K562 (cell line): ENCODE results near the gene ABHD1. TPM values are rescaled to one million over a fixed set of nuclear protein-coding genes. Genes with fewer than 3 reads are reported as not detected.

ENCODE experiments used
- ATAC-seq: fragments of 200-7000 bp; cut with Tn5 transposase; 3 replicates; pipeline ENCODE4 v1.9.1; 2020; ENCODE audit warnings: moderate library complexity
- BruUV-seq: library from RNA; stranded (reverse); fragments of 400-500 nt; replicated peaks from 2 replicates; lab custom pipeline; 2021; lab: Mats Ljungman, UMichigan
- CTCF ChIA-PET: fragments of 300-600 bp; formaldehyde crosslinking; extraction: SDS; loops from one replicate; lab custom pipeline; 2021; ENCODE audit warnings: low intra/inter-chr PET ratio; lab: Yijun Ruan, JAX
- POLR2A ChIA-PET: fragments of 300-600, 350-650 bp; sonication (Branson Sonifier 250); formaldehyde crosslinking; extraction: SDS; loops from one replicate; lab custom pipeline; 2021; ENCODE audit warnings: antibody characterized with exemption, inconsistent platforms; lab: Yijun Ruan, JAX
- DNase-seq, 4 experiments: peaks; one replicate each; pipeline versions ENCODE4 v3.0.0 to v3.0.0-alpha.2; 2011 to 2018; ENCODE audit warnings: low spot score in 3 of 4, mixed read lengths in 3 of 4; ENCODE audit errors: extremely low read depth in 1 of 4
- FAIRE-seq: peaks from 2 replicates; lab custom pipeline; 2011; peaks lifted over from hg19 to GRCh38; lab: Jason Lieb, UNC
- H2AFZ ChIP-seq: 2 replicates; pipeline ENCODE4 v1.6.0; 2011; ENCODE audit warnings: low read depth, low read length, control low read depth, inconsistent platforms
- H3K27ac ChIP-seq: fragments of 200-600 bp; 3 replicates; pipeline ENCODE4 v1.8.0; 2011; ENCODE audit warnings: low read depth, mild to moderate bottlenecking, control low read depth, inconsistent platforms, low read length, moderate library complexity, mixed read lengths; ENCODE audit errors: extremely low read depth
- H3K27me3 ChIP-seq, 2 experiments: fragments of 300-600 bp in 1 of 2; 2 replicates in 1 of 2; 3 replicates in 1 of 2; pipeline versions ENCODE4 v1.6.0 to v1.8.0; 2011; ENCODE audit warnings: inconsistent platforms in 2 of 2, low read length in 2 of 2, mild to moderate bottlenecking in 1 of 2, mixed read lengths in 1 of 2, moderate library complexity in 1 of 2; ENCODE audit not compliant: control insufficient read depth in 2 of 2, insufficient read depth in 2 of 2
- H3K36me3 ChIP-seq: fragments of 300-600 bp; 3 replicates; pipeline ENCODE4 v1.8.0; 2011; ENCODE audit warnings: mild to moderate bottlenecking, low read length, inconsistent platforms; ENCODE audit not compliant: control insufficient read depth, insufficient read depth
- H3K4me1 ChIP-seq, 2 experiments: fragments of 200-600 bp in 1 of 2; replicated peaks in 1 of 2; 2 replicates in 1 of 2; 3 replicates in 1 of 2; pipeline versions ENCODE4 v1.5.1 to v1.8.0; 2011; ENCODE audit warnings: inconsistent platforms in 2 of 2, low read length in 2 of 2, mild to moderate bottlenecking in 1 of 2, mixed read lengths in 1 of 2, moderate library complexity in 1 of 2; ENCODE audit not compliant: control insufficient read depth in 2 of 2, insufficient read depth in 2 of 2
- H3K4me2 ChIP-seq: 2 replicates; pipeline ENCODE4 v1.6.1; 2011; ENCODE audit warnings: low read length, control low read depth, inconsistent platforms, mixed read lengths; ENCODE audit not compliant: insufficient read depth
- H3K4me3 ChIP-seq: fragments of 200-600 bp; sonication (generic), shearing (Covaris generic); 2 replicates; pipeline ENCODE4 v1.5.1; 2016; ENCODE audit warnings: control low read depth, inconsistent platforms
- H3K79me2 ChIP-seq: fragments of 200-600 bp; 3 replicates; pipeline ENCODE4 v1.8.0; 2011; ENCODE audit warnings: low read length, inconsistent platforms; ENCODE audit not compliant: control insufficient read depth, insufficient read depth
- H3K9ac ChIP-seq, 2 experiments: 2 replicates each; pipeline versions ENCODE4 v1.6.0 to v1.6.1; 2011; ENCODE audit warnings: low read depth in 2 of 2, low read length in 2 of 2, control low read depth in 1 of 2, inconsistent platforms in 1 of 2, mild to moderate bottlenecking in 1 of 2, mixed read lengths in 1 of 2; ENCODE audit not compliant: insufficient read depth in 1 of 2
- H3K9me1 ChIP-seq: one replicate; pipeline ENCODE4 v1.6.0; 2011; ENCODE audit warnings: inconsistent platforms, mild to moderate bottlenecking, low read length, moderate library complexity; ENCODE audit not compliant: control insufficient read depth, insufficient read depth
- H3K9me3 ChIP-seq: replicated peaks from 2 replicates; pipeline ENCODE4 v1.5.1; 2011; ENCODE audit warnings: low read depth, low read length, inconsistent platforms; ENCODE audit not compliant: control insufficient read depth, insufficient read depth
- H4K20me1 ChIP-seq: replicated peaks from 2 replicates; pipeline ENCODE4 v1.6.1; 2011; ENCODE audit warnings: low read length, inconsistent platforms, mixed read lengths; ENCODE audit not compliant: control insufficient read depth, insufficient read depth
- ARID3B ChIP-seq: fragments of 250-450 bp; sonication (Bioruptor Pico); IDR thresholded peaks from 2 replicates; pipeline ENCODE4 v1.4.0; 2020; ENCODE audit warnings: borderline replicate concordance
- CREB3L1 ChIP-seq: fragments of 450-650 bp; IDR thresholded peaks from 2 replicates; pipeline ENCODE4 v1.6.1; 2014; ENCODE audit warnings: low read depth, mild to moderate bottlenecking, moderate library complexity, borderline replicate concordance
- CXXC5 ChIP-seq: fragments of 250-450 bp; sonication (Bioruptor Pico); IDR thresholded peaks from 2 replicates; pipeline ENCODE4 v1.8.0; 2022; ENCODE audit warnings: inconsistent platforms, mild to moderate bottlenecking, moderate library complexity
- ETS1 ChIP-seq: conservative IDR thresholded peaks from 2 replicates; pipeline ENCODE4 v1.6.1; 2011; ENCODE audit warnings: low read depth, mild to moderate bottlenecking, low read length; ENCODE audit not compliant: control insufficient read depth
- EZH2 ChIP-seq: IDR thresholded peaks from 2 replicates; pipeline ENCODE4 v1.6.1; 2012; ENCODE audit warnings: low read depth, mild to moderate bottlenecking, inconsistent platforms, low read length, borderline replicate concordance
- FOXK1 ChIP-seq: sonication (generic); formaldehyde crosslinking; IDR thresholded peaks from 2 replicates; pipeline ENCODE4 v1.8.0; 2022; ENCODE audit warnings: missing genetic modification reagents, mild to moderate bottlenecking, borderline replicate concordance
- HDAC8 ChIP-seq: fragments of 450-650 bp; IDR thresholded peaks from 2 replicates; pipeline ENCODE4 v1.6.1; 2016; ENCODE audit warnings: mild to moderate bottlenecking, missing genetic modification characterization, moderate library complexity, missing compliant biosample characterization
- LCOR ChIP-seq: sonication (generic); formaldehyde crosslinking; IDR thresholded peaks from 2 replicates; pipeline ENCODE4 v1.8.0; 2022; ENCODE audit warnings: mild to moderate bottlenecking, missing genetic modification reagents
- MXI1 ChIP-seq: IDR thresholded peaks from 2 replicates; pipeline ENCODE4 v1.6.1; 2011; ENCODE audit warnings: low read depth, mild to moderate bottlenecking, improper control_type of control experiment, low read length
- MYC ChIP-seq, 2 experiments: fragments of 250-450 bp in 1 of 2; sonication (Bioruptor Pico) in 1 of 2; IDR thresholded peaks; 2 replicates each; pipeline versions ENCODE4 v1.5.1 to v1.6.1; 2012 to 2021; ENCODE audit warnings: low read depth in 2 of 2, borderline replicate concordance in 1 of 2, improper control_type of control experiment in 1 of 2, low read length in 1 of 2, mild to moderate bottlenecking in 1 of 2, moderate library complexity in 1 of 2
- SOX6 ChIP-seq: fragments of 450-650 bp; IDR thresholded peaks from 2 replicates; pipeline ENCODE4 v1.6.1; 2014; ENCODE audit warnings: mild to moderate bottlenecking
- SRSF1 ChIP-seq: fragments of 200-400 bp; formaldehyde crosslinking; IDR thresholded peaks from 2 replicates; pipeline ENCODE4 v1.6.1; 2017; ENCODE audit warnings: mild to moderate bottlenecking, low read depth, low read length, moderate library complexity
- TEAD4 ChIP-seq, 2 experiments: sonication (generic) in 1 of 2; formaldehyde crosslinking in 1 of 2; IDR thresholded peaks; 2 replicates each; pipeline versions ENCODE4 v1.6.1 to v1.8.0; 2012 to 2022; ENCODE audit warnings: borderline replicate concordance in 1 of 2, inconsistent platforms in 1 of 2, low read length in 1 of 2, mild to moderate bottlenecking in 1 of 2, missing genetic modification reagents in 1 of 2
- ZNF699 ChIP-seq: fragments of 250-450 bp; sonication (Bioruptor Pico); IDR thresholded peaks from 2 replicates; pipeline ENCODE4 v1.8.0; 2021; ENCODE audit warnings: mild to moderate bottlenecking, moderate library complexity; ENCODE audit not compliant: insufficient replicate concordance
- WGBS: fragments of 100-300 bp; shearing (Covaris generic); methylation state at CpG from one replicate; pipeline ENCODE4 v1.1.6; 2016; ENCODE audit warnings: low coverage, mixed read lengths; ENCODE audit not compliant: insufficient coverage; ENCODE audit errors: missing lambda C conversion rate; 5-methylcytosine and 5-hydroxymethylcytosine counted together
- in situ Hi-C: fragments of 300-500 bp; cut with MboI; formaldehyde crosslinking; loops from 4 replicates; pipeline ENCODE4 v1.15.0; 2018; ENCODE audit warnings: inconsistent platforms, mixed read lengths
- intact Hi-C: fragments of 100-400 bp; cut with micrococcal nuclease; formaldehyde crosslinking; loops from 2 replicates; pipeline ENCODE4 v1.14.2; 2022
- polyA plus RNA-seq, 8 experiments: library from polyadenylated mRNA; depleted of rRNA in 4 of 8; stranded (reverse) in 5 of 8; unstranded in 3 of 8; fragments of >200 nt; fragmentation: Nextera tagmentation in 2 of 8; fragmentation: Illumina TruSeq in 1 of 8; extraction: Ambion mirVana in 2 of 8; extraction: Trizol in 1 of 8; gene quantifications; 2 replicates each; pipeline versions ENCODE4 v1.2.1 to v1.2.3, GENCODE V29; 2011 to 2014; ENCODE audit warnings: inconsistent platforms in 1 of 8, missing spikeins in 1 of 8
- total RNA-seq, 7 experiments: library from RNA; depleted of rRNA in 6 of 7; stranded (reverse); fragments of >200 nt in 6 of 7; fragmentation: Illumina TruSeq in 2 of 7; extraction: Trizol in 2 of 7; gene quantifications; 2 replicates each; pipeline versions ENCODE4 v1.2.1 to v1.2.3, GENCODE V29; 2011 to 2021; ENCODE audit warnings: low replicate concordance in 1 of 7

The ABHD1 gene
- total and polyA plus RNA-seq, 9 of the 15 experiments (the other 6 are each of a cell fraction or from before 2014, with no cell fraction given): 0.10 to 0.16 (median 0.11) TPM; not detected in 5

GRCh38 chr2:27095745-27096651, 27.6 kb upstream of the ABHD1 start:
- H3K9me1 ChIP-seq: no peaks in the 10 kb centered on the region
- H4K20me1 ChIP-seq: no peaks in the 10 kb centered on the region
- H3K9me3 ChIP-seq: no peaks in the 10 kb centered on the region
- H3K27ac ChIP-seq: peak overlapping the region; percentile 57
- FAIRE-seq: peak; percentile 96
- H3K36me3 ChIP-seq: no peaks in the 10 kb centered on the region; the same call in 2 of the 3 replicates
- peak; percentile 69 to 80 (median 74) for DNase-seq
- ATAC-seq: peak; percentile 90
- 32% methylated on average over 18 of the region's 18 CpGs for WGBS
- H3K4me3 ChIP-seq: no peak overlapping the region
- H3K9ac ChIP-seq: peak overlapping the region; percentile 27 to 74; a peak in 1 of 4 replicates
- POLR2A ChIA-PET: interaction anchor here (0.5 to 1.6 kb wide), 3 partner anchors 9 to 587 kb away, joined by 3 to 5 read pairs (median 4); partner anchors contain the start of gene KHK
- peak overlapping the region; percentile 87 for H2AFZ ChIP-seq
- CTCF ChIA-PET: interaction anchor here (0.5 kb wide), 1 partner anchor 588 kb away, joined by 3 read pairs; no protein-coding TSS in a partner anchor
- BruUV-seq: no TSS peak
- peak overlapping the region; percentile 54 for H3K4me2 ChIP-seq
- intact Hi-C loops: loop anchor here (5.0 kb wide), 2 partner anchors 116 to 206 kb away; partner anchors contain the start of genes ATRAID and SLC5A6
- in situ Hi-C loops: loop anchor here (5.0 kb wide), 2 partner anchors 96 to 186 kb away; partner anchors contain the start of gene TRIM54
- H3K79me2 ChIP-seq: peaks cover 3% of the 10 kb centered on the region; the same call in 2 of the 3 replicates
- H3K4me1 ChIP-seq: peaks cover 38 to 49% of the 10 kb centered on the region in 2 experiments
- H3K27me3 ChIP-seq: no peaks in the 10 kb centered on the region
- TF ChIP-seq EZH2: no peak
- no peak for TF ChIP-seq SRSF1
- no peak for TF ChIP-seq MXI1
- TF ChIP-seq CREB3L1: peak; percentile 67; the same call in 1 of the 2 replicates
- no peak for TF ChIP-seq FOXK1 (CRISPR knock-in tag)
- 0 out of 2 replicates have a peak, but pooled peaks have one; percentile 26 for TF ChIP-seq CXXC5 (CRISPR knock-in tag)
- TF ChIP-seq ZNF699 (CRISPR knock-in tag): no peak
- TF ChIP-seq HDAC8 (tag): no peak
- TF ChIP-seq LCOR (CRISPR knock-in tag): no peak
- no peak for TF ChIP-seq ARID3B (CRISPR knock-in tag)
- TF ChIP-seq SOX6: no peak
- TF ChIP-seq ETS1: peak; percentile 82; the same call in 1 of the 2 replicates
- peak; percentile 61; the same call in 1 of the 2 replicates for TF ChIP-seq MYC (IDR thresholded peaks at IDR 0.05; ENCODE audit: low read depth, low read length)
- no peak for TF ChIP-seq MYC (CRISPR knock-in tag; IDR thresholded peaks at IDR 0.05; ENCODE audit: borderline replicate concordance, low read depth)
- TF ChIP-seq TEAD4 (IDR thresholded peaks at IDR 0.05; ENCODE audit: low read length): no peak
- no peak for TF ChIP-seq TEAD4 (CRISPR knock-in tag; IDR thresholded peaks at IDR 0.05; ENCODE audit: borderline replicate concordance)
